ENCODE data around the gene MAGI1.
A peak's percentile ranks its signal among the peaks of the same experiment; 100 is the strongest.

- TF ChIP-seq POLR2A (IDR thresholded peaks at IDR 0.05) (peak in 1 of 2 donors; percentile 41), CTCF (IDR thresholded peaks at IDR 0.05) (no peak), POLR2AphosphoS5 (IDR thresholded peaks at IDR 0.05; ENCODE audit: insufficient read depth in 1 of 2, low read depth in 1 of 2) (peak in 1 of 2 donors; percentile 76)
Observed at GRCh38 chr3:66038726-66039589, at the start of gene MAGI1.

Measured in vagina (tissue), 2 donors.